IPS-18c (cell line): ENCODE results near the gene THSD4.

Experiments
- H3K4me3 ChIP-seq: 2 replicates; pipeline ENCODE4 v1.7.0; 2013; ENCODE audit warnings: low read depth, mild to moderate bottlenecking, low read length, moderate library complexity; ENCODE audit not compliant: insufficient read depth
- H3K9me3 ChIP-seq: one replicate; pipeline ENCODE4 v1.6.1; 2013; ENCODE audit warnings: mild to moderate bottlenecking, low read length, moderate library complexity; ENCODE audit not compliant: control insufficient read depth, insufficient read depth

The THSD4 gene

GRCh38 chr15:71679793-71680353 is 564.6 kb downstream of the THSD4 start:
- Histone ChIP-seq H3K9me3 (no peaks in the 10 kb centered on the region), H3K4me3 (no peak overlapping the region)

- no peak overlapping the region for H3K4me3 ChIP-seq
- H3K9me3 ChIP-seq, result no peaks in the 10 kb centered on the region
Measured at GRCh38 chr15:71682001-71682400, 566.7 kb downstream of the THSD4 start.

GRCh38 chr15:71683411-71684274 is 568.4 kb downstream of the THSD4 start:
- no peaks in the 10 kb centered on the region for H3K9me3 ChIP-seq
- H3K4me3 ChIP-seq, result no peak overlapping the region

- Histone ChIP-seq H3K9me3 (no peaks in the 10 kb centered on the region), H3K4me3 (no peak overlapping the region)
Measured at GRCh38 chr15:71685420-71685993, 570.2 kb downstream of the THSD4 start.

GRCh38 chr15:71686221-71687050 is 571.2 kb downstream of the THSD4 start:
- H3K4me3 ChIP-seq, result no peak overlapping the region
- H3K9me3 ChIP-seq, result no peaks in the 10 kb centered on the region

- Histone ChIP-seq H3K4me3 (no peak overlapping the region), H3K9me3 (no peaks in the 10 kb centered on the region)
Measured at GRCh38 chr15:71687902-71688508, 572.7 kb downstream of the THSD4 start.

GRCh38 chr15:71688509-71689094 is 573.3 kb downstream of the THSD4 start:
- Histone ChIP-seq H3K9me3 (no peaks in the 10 kb centered on the region), H3K4me3 (no peak overlapping the region)

GRCh38 chr15:71691081-71691457 is 575.8 kb downstream of the THSD4 start:
- no peaks in the 10 kb centered on the region for H3K9me3 ChIP-seq
- H3K4me3 ChIP-seq, result no peak overlapping the region

- Histone ChIP-seq H3K4me3 (no peak overlapping the region), H3K9me3 (no peaks in the 10 kb centered on the region)
Measured at GRCh38 chr15:71691458-71692417, 576.5 kb downstream of the THSD4 start.

GRCh38 chr15:71697236-71697635 is 582.0 kb downstream of the THSD4 start:
- H3K9me3 ChIP-seq, result no peaks in the 10 kb centered on the region
- no peak overlapping the region for H3K4me3 ChIP-seq

- H3K9me3 ChIP-seq, result no peaks in the 10 kb centered on the region
- no peak overlapping the region for H3K4me3 ChIP-seq
Measured at GRCh38 chr15:71698030-71698429, 582.8 kb downstream of the THSD4 start.

- Histone ChIP-seq H3K9me3 (no peaks in the 10 kb centered on the region), H3K4me3 (no peak overlapping the region)
Measured at GRCh38 chr15:71698742-71699141, 583.5 kb downstream of the THSD4 start.

GRCh38 chr15:71699977-71700376 is 584.7 kb downstream of the THSD4 start:
- H3K4me3 ChIP-seq, result no peak overlapping the region
- H3K9me3 ChIP-seq, result no peaks in the 10 kb centered on the region

- Histone ChIP-seq H3K9me3 (no peaks in the 10 kb centered on the region), H3K4me3 (no peak overlapping the region)
Measured at GRCh38 chr15:71701808-71702207, 586.5 kb downstream of the THSD4 start.

GRCh38 chr15:71702496-71702895 is 587.2 kb downstream of the THSD4 start:
- no peak overlapping the region for H3K4me3 ChIP-seq
- no peaks in the 10 kb centered on the region for H3K9me3 ChIP-seq

- H3K4me3 ChIP-seq, result no peak overlapping the region
- no peaks in the 10 kb centered on the region for H3K9me3 ChIP-seq
Measured at GRCh38 chr15:71705151-71705550, 589.9 kb downstream of the THSD4 start.
